OCI-LY1 (cell line): ENCODE results near the gene RIPOR2.

Source experiments
- H2AFZ ChIP-seq: fragments of 200-600 bp; sonication (generic), shearing (Covaris generic); 2 replicates; pipeline ENCODE4 v1.6.0; 2014; ENCODE audit warnings: antibody characterized with exemption, mild to moderate bottlenecking, low read length
- H3F3A ChIP-seq: fragments of 200-600 bp; sonication (generic), shearing (Covaris generic); 2 replicates; pipeline ENCODE4 v1.6.0; 2014; ENCODE audit warnings: mild to moderate bottlenecking, antibody characterized with exemption, low read length, moderate library complexity; ENCODE audit not compliant: insufficient read depth
- H3K27ac ChIP-seq: fragments of 200-600 bp; sonication (generic); 2 replicates; pipeline ENCODE4 v1.5.1; 2014; ENCODE audit warnings: low read length, mixed run types, mild to moderate bottlenecking, low read depth; ENCODE audit not compliant: poor library complexity, severe bottlenecking
- H3K27me3 ChIP-seq: fragments of 200-600 bp; sonication (generic); 2 replicates; pipeline ENCODE4 v1.6.0; 2014; ENCODE audit warnings: antibody characterized with exemption, mild to moderate bottlenecking, low read length, moderate library complexity; ENCODE audit not compliant: insufficient read depth
- H3K36me3 ChIP-seq: fragments of 200-600 bp; sonication (generic); 2 replicates; pipeline ENCODE4 v1.6.1; 2014; ENCODE audit warnings: mild to moderate bottlenecking, antibody characterized with exemption, low read length, moderate library complexity, mixed read lengths; ENCODE audit not compliant: insufficient read depth
- H3K4me1 ChIP-seq: fragments of 200-600 bp; sonication (generic); 2 replicates; pipeline ENCODE4 v1.5.1; 2014; ENCODE audit warnings: mild to moderate bottlenecking, low read length, moderate library complexity; ENCODE audit not compliant: insufficient read depth, severe bottlenecking
- H3K4me2 ChIP-seq: fragments of 200-600 bp; sonication (generic), shearing (Covaris generic); 2 replicates; pipeline ENCODE4 v1.6.1; 2014; ENCODE audit warnings: low read length
- H3K4me3 ChIP-seq: fragments of 200-600 bp; sonication (generic); 2 replicates; pipeline ENCODE4 v1.5.1; 2014; ENCODE audit warnings: low read length, low read depth, mild to moderate bottlenecking, mixed read lengths; ENCODE audit not compliant: poor library complexity, severe bottlenecking
- H3K79me2 ChIP-seq: fragments of 200-600 bp; shearing (Covaris generic); 2 replicates; pipeline ENCODE4 v1.6.1; 2016; ENCODE audit warnings: mixed run types, low read length, mixed read lengths; ENCODE audit not compliant: insufficient read depth
- H3K9ac ChIP-seq: fragments of 200-600 bp; sonication (generic), shearing (Covaris generic); 2 replicates; pipeline ENCODE4 v1.6.1; 2014; ENCODE audit warnings: mild to moderate bottlenecking, low read length, mixed read lengths
- H3K9me2 ChIP-seq: fragments of 200-600 bp; sonication (generic), shearing (Covaris generic); 2 replicates; pipeline ENCODE4 v1.6.1; 2014; ENCODE audit warnings: low read depth, mild to moderate bottlenecking, low read length, mixed read lengths
- H3K9me3 ChIP-seq: fragments of 200-600 bp; shearing (Covaris generic); 2 replicates; pipeline ENCODE4 v1.6.1; 2014; ENCODE audit warnings: low read length, mixed read lengths
- H4K20me1 ChIP-seq: fragments of 200-600 bp; sonication (generic), shearing (Covaris generic); 2 replicates; pipeline ENCODE4 v1.6.0; 2016; ENCODE audit warnings: mild to moderate bottlenecking, low read length; ENCODE audit not compliant: insufficient read depth
- CTCF ChIP-seq: fragments of 200-600 bp; sonication (generic), shearing (Covaris generic); IDR thresholded peaks from 2 replicates; pipeline ENCODE4 v1.5.1; 2017; ENCODE audit warnings: mild to moderate bottlenecking, antibody characterized with exemption, low read length, moderate library complexity, mixed read lengths
- EZH2 ChIP-seq: fragments of 200-600 bp; sonication (generic), shearing (Covaris generic); IDR thresholded peaks from 2 replicates; pipeline ENCODE4 v1.8.0; 2017; ENCODE audit warnings: borderline replicate concordance, mixed run types, mild to moderate bottlenecking, antibody characterized with exemption, low read length, moderate library complexity, mixed read lengths

RIPOR2 gene

GRCh38 chr6:24844903-24845302 is 90.9 kb downstream of the RIPOR2 start:
- H4K20me1 ChIP-seq: no peaks in the 10 kb centered on the region

GRCh38 chr6:24844061-24844460 is 91.7 kb downstream of the RIPOR2 start:
- H3K9me3 ChIP-seq: no peaks in the 10 kb centered on the region
- H3F3A ChIP-seq: no peaks in the 10 kb centered on the region
- no peaks in the 10 kb centered on the region for H3K27me3 ChIP-seq
- no peak overlapping the region for H3K4me3 ChIP-seq
- H3K9ac ChIP-seq: no peak overlapping the region
- H4K20me1 ChIP-seq: no peaks in the 10 kb centered on the region
- H3K4me2 ChIP-seq: no peak overlapping the region
- no peaks in the 10 kb centered on the region for H3K9me2 ChIP-seq
- no peaks in the 10 kb centered on the region for H3K79me2 ChIP-seq
- peaks cover 60% of the 10 kb centered on the region for H3K36me3 ChIP-seq
- no peaks in the 10 kb centered on the region for H3K4me1 ChIP-seq
- no peak overlapping the region for H3K27ac ChIP-seq
- TF ChIP-seq EZH2 (no peak), CTCF (no peak)
- no peak overlapping the region for H2AFZ ChIP-seq

More at GRCh38 chr6:24844903-24845302, 90.9 kb downstream of the RIPOR2 start:
- Histone ChIP-seq H3K9ac (no peak overlapping the region), H3K4me2 (no peak overlapping the region), H3F3A (no peaks in the 10 kb centered on the region), H3K9me2 (no peaks in the 10 kb centered on the region), H3K36me3 (peaks cover 69% of the 10 kb centered on the region), H2AFZ (no peak overlapping the region), H3K4me3 (no peak overlapping the region), H3K79me2 (no peaks in the 10 kb centered on the region), H3K9me3 (no peaks in the 10 kb centered on the region), H3K4me1 (no peaks in the 10 kb centered on the region), H3K27ac (no peak overlapping the region), H3K27me3 (no peaks in the 10 kb centered on the region)
- TF ChIP-seq EZH2 (no peak), CTCF (no peak)

- Histone ChIP-seq H2AFZ (no peak overlapping the region), H3K4me3 (no peak overlapping the region), H3K9ac (no peak overlapping the region), H3K9me2 (no peaks in the 10 kb centered on the region), H3K36me3 (peaks cover 24% of the 10 kb centered on the region), H3K9me3 (no peaks in the 10 kb centered on the region), H3K79me2 (no peaks in the 10 kb centered on the region), H3F3A (no peaks in the 10 kb centered on the region), H3K27ac (no peak overlapping the region), H3K4me1 (no peaks in the 10 kb centered on the region), H4K20me1 (no peaks in the 10 kb centered on the region), H3K4me2 (no peak overlapping the region), H3K27me3 (no peaks in the 10 kb centered on the region)
- TF ChIP-seq CTCF (no peak), EZH2 (no peak)
Measured at GRCh38 chr6:24840187-24840586, 95.6 kb downstream of the RIPOR2 start.
